ENCODE results near the gene RGS9. TPM values are rescaled to one million over a fixed set of nuclear protein-coding genes. Genes with fewer than 3 reads are reported as not detected.
A peak's percentile ranks its signal among the peaks of the same experiment; 100 is the strongest.

RGS9 gene
- total RNA-seq, 1 experiment from 2014 or later: 11.2 TPM

DNA sequence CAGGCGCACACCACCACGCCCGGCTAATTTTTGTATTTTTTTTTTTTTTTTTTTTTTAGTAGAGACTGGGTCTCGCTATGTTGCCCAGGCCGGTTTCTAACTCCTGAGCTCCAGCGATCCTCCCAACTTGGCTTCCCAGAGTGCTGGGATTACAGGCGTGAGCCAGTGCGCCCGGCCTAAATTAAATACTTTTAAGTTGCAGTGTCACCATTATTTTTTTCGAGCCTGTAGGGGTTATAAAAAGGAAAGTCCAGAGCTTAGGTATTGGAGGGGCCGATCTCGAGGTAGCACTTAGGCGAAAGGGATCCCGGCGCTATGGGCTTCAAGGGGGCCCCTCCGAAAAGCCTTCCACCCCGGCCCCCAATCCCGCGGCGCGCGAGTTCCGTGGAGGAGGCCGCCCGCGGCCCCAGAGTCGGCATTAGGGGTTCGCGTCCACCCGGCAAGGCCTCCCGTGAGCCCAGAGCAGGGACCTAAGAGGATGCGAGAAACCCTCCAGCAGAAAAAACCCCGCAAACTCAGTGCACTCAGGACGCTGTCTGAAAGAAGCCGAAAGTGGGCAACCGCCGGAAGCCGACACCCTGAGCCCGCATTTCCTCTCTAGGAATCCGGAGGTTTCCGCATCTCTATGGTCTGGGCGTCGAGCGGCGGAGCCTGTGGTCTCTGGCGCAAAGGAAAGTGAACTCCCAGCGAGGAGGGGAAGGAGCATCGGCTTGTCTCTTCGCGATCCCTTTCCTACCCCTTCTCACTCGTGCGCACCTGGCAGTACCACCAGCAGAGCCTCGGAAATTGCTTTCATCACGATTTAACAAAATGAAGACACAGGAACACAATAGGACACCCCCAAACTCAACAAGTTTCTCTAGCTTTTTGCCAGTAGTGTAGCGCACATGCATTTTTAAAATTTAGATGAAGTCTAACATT is 14.1 kb upstream of the RGS9 start:
- Histone ChIP-seq H3K9me3 (replicated peaks) (no peaks in the 10 kb centered on the region), H3K36me3 (no peaks in the 10 kb centered on the region), H3K27ac (peak overlapping the region; percentile 91), H3K4me1 (replicated peaks) (peaks cover 23% of the 10 kb centered on the region), H3K27me3 (replicated peaks) (no peaks in the 10 kb centered on the region), H3K4me3 (peak overlapping the region; percentile 54)
- peak; percentile 94 to 98 for DNase-seq (ENCODE audit: low read depth in 1 of 2, low spot score in 2 of 2)

DNA sequence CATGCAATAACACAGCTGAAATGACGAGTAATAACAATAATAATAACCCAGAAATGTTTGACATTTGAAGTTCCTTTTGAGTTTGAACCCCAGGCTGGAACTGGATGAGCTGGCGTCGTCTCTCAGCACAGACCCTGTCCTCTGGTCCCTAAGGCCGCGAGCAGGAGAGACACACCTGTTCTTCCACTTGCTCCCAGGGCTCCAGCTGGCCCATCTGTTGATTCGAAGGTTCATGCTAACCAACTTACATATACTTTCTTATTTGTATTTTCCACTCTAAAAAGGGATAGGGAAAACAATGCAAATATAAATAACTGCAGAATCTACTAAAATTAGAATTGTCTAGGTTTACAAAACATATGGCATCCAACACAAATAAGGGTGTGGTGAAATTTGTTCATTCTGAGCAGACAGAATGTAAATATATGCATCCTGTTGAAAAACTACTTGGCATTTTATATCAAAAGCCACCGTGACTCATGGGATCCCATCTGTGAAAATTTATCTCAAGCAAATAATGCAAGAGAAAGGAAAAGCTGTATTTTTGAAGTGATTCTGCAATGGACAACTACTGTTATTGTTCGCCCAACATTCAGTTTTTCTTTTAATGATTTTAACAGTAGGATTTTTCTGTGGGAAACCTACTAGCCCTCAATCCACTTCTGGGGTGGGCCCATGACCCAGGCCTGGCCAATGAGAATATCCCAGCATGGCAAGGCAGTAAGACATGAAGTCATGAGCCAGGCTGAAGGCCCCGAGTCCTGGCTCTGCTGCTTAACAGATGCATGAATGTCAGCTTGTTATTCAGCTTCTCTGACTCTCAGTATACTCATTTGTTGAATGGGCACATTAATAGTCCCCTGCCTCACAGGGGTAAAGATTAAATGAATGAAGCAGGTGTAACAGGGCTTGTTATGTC is 13.2 kb upstream of the RGS9 start:
- Histone ChIP-seq H3K27ac (peak overlapping the region; percentile 91), H3K27me3 (replicated peaks) (no peaks in the 10 kb centered on the region), H3K4me3 (peak overlapping the region; percentile 54), H3K36me3 (no peaks in the 10 kb centered on the region), H3K4me1 (replicated peaks) (peaks cover 23% of the 10 kb centered on the region), H3K9me3 (replicated peaks) (no peaks in the 10 kb centered on the region)
- peak in 1 of 2 experiments; percentile 82 for DNase-seq (ENCODE audit: low read depth in 1 of 2, low spot score in 2 of 2)

DNA sequence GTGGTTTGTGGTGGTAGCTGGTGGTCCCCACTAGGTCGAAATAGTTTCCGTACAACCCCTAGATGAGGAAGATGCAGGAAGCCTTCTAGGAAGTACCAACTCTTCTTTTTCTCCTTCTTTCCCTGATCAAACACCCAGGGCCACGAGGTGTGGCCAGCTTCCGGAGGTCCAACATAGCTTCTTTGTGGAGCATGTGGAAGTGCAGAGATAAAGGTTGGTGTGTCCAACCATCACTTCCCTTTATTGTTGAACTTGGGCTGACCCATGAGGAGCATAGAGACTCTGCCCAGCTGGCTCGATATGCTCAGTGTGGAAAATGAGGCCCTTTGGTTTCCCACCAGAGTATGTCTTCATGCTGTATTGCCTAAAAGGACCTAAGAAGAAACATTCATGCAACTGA is 6.3 kb upstream of the RGS9 start:
- DNase-seq (ENCODE audit: low read depth in 1 of 2, low spot score in 2 of 2): no peak
- Histone ChIP-seq H3K36me3 (no peaks in the 10 kb centered on the region), H3K4me1 (replicated peaks) (peaks cover 13% of the 10 kb centered on the region), H3K4me3 (no peak overlapping the region), H3K27me3 (replicated peaks) (no peaks in the 10 kb centered on the region), H3K27ac (no peak overlapping the region), H3K9me3 (replicated peaks) (no peaks in the 10 kb centered on the region)

DNA sequence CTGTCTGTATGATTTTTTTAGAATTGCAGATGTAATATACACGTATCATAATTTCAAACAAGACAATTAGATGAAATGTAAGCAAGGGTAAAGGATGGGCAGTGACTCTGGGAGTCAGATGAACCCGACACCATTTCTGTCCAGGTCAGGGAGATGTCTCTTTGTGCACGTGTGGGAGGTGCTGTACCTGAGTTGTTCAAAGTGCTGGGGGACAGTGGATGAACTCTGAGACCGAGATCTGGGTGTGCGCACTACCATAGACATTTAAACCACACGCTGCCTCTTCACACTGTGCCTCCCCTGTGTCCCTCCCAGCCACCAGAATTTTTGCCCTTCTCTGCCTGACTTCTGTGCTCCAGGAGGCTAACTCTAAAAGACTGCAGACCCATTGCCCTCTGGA is 5.9 kb upstream of the RGS9 start:
- H3K27ac ChIP-seq: no peak overlapping the region
- H3K36me3 ChIP-seq: no peaks in the 10 kb centered on the region
- H3K9me3 ChIP-seq (replicated peaks): no peaks in the 10 kb centered on the region
- H3K4me1 ChIP-seq (replicated peaks): peaks cover 13% of the 10 kb centered on the region
- H3K27me3 ChIP-seq (replicated peaks): no peaks in the 10 kb centered on the region
- H3K4me3 ChIP-seq: no peak overlapping the region
- DNase-seq (ENCODE audit: low read depth in 1 of 2, low spot score in 2 of 2): no peak

DNA sequence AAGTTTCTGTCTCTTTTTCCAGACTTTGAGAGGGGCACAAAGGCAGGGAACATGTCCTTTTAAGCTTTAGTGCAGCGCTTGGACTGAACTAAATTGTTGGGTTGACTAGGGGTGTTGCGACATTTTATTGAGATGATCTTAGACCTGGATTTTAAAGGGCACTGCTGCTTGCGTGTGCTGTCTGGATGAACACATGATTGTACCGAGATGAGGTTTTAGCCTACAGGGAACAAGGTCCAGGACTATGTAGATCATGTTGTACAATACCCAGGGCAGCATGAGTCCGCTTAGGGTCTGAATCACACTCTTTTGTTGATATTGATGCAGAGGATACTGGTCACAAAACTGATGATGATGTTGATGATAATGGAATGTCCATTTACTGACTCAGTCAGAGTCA is 5.2 kb upstream of the RGS9 start:
- no peak overlapping the region for H3K27ac ChIP-seq
- peaks cover 16% of the 10 kb centered on the region for H3K4me1 ChIP-seq (replicated peaks)
- H3K36me3 ChIP-seq: no peaks in the 10 kb centered on the region
- H3K9me3 ChIP-seq (replicated peaks): no peaks in the 10 kb centered on the region
- H3K4me3 ChIP-seq: no peak overlapping the region
- DNase-seq (ENCODE audit: low read depth in 1 of 2, low spot score in 2 of 2): peak; percentile 62 to 77
- H3K27me3 ChIP-seq (replicated peaks): no peaks in the 10 kb centered on the region

DNA sequence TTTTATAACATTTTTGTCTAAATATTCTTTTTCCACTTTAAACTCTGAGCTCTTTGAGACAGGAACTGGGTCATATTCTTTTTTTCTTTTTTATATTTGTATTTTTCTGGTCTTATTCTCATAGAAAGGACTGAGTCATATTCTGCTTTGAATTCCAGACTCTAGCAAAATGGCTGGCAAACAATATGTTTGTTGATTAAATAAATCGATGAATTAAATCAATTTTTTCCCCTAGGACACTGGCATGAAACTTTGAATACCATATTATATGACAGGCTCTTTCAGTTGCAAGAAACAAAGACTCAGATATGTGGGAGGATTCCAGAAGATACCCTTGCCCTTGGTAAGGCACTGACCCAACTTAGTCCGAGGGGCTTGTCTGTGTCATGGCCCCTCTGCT is 3.1 kb upstream of the RGS9 start:
- no peak for DNase-seq (ENCODE audit: low read depth in 1 of 2, low spot score in 2 of 2)
- Histone ChIP-seq H3K4me1 (replicated peaks) (peaks cover 33% of the 10 kb centered on the region), H3K4me3 (no peak overlapping the region), H3K36me3 (no peaks in the 10 kb centered on the region), H3K9me3 (replicated peaks) (no peaks in the 10 kb centered on the region), H3K27ac (no peak overlapping the region), H3K27me3 (replicated peaks) (no peaks in the 10 kb centered on the region)

DNA sequence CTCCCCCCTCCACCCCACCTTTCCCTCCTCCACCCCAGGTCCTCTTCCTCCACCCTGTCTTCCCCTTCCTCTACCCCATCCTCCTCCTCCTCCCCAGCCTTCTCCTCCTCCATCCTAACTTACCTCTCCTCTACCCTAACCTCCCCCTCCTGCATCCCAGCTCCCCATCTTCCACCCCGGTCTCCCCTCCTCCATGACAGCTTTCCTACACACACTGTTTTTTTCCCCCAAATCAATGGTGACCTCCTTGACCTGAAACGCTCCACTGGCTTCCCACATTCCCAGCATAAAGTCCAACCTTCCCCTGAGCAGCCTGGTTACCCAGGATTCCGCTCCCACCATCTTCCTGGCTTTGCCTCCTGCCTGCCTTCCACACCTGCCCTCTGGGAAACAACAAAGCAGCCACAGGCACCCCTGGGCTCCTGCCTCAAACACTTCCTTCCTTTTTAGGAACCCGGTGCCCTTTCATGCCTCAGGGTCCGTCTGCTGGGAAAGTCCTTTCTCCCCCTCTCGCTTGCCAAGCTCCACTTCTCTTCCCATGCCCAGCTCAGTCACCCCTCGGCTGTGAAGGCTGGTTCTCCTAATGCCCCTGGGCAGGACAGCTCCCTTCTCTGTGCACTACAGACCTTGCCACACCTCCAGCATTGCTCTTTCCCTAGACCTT is 2.1 kb downstream of the RGS9 start:
- H3K36me3 ChIP-seq: no peaks in the 10 kb centered on the region
- no peak overlapping the region for H3K4me3 ChIP-seq
- no peaks in the 10 kb centered on the region for H3K27me3 ChIP-seq (replicated peaks)
- H3K27ac ChIP-seq: no peak overlapping the region
- no peak for DNase-seq (ENCODE audit: low read depth in 1 of 2, low spot score in 2 of 2)
- no peaks in the 10 kb centered on the region for H3K9me3 ChIP-seq (replicated peaks)
- peaks cover 39% of the 10 kb centered on the region for H3K4me1 ChIP-seq (replicated peaks)

DNA sequence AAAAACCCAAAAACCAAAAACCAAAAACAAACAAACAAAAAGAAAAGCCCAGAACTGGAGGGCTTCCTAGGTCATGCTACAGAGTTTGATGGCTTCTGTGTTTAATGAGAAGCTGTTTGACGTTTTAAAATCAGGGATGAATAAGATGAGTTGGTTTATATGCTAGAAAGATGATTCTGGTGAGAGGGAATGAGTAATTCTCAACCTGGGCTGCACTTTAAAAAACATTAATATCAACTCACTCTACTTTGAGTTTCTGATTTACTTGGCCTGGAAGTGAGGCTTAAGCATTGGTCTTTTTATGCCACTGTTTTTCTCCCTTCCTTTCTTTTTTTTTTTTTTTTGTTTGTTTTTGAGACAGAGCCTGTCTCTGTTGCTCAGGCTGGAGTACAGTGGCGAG is 5.1 kb downstream of the RGS9 start:
- H3K9me3 ChIP-seq (replicated peaks): no peaks in the 10 kb centered on the region
- H3K4me1 ChIP-seq (replicated peaks): peaks cover 38% of the 10 kb centered on the region
- H3K27ac ChIP-seq: no peak overlapping the region
- DNase-seq (ENCODE audit: low read depth in 1 of 2, low spot score in 2 of 2): peak in 1 of 2 experiments; percentile 42
- no peak overlapping the region for H3K4me3 ChIP-seq
- H3K27me3 ChIP-seq (replicated peaks): no peaks in the 10 kb centered on the region
- no peaks in the 10 kb centered on the region for H3K36me3 ChIP-seq

DNA sequence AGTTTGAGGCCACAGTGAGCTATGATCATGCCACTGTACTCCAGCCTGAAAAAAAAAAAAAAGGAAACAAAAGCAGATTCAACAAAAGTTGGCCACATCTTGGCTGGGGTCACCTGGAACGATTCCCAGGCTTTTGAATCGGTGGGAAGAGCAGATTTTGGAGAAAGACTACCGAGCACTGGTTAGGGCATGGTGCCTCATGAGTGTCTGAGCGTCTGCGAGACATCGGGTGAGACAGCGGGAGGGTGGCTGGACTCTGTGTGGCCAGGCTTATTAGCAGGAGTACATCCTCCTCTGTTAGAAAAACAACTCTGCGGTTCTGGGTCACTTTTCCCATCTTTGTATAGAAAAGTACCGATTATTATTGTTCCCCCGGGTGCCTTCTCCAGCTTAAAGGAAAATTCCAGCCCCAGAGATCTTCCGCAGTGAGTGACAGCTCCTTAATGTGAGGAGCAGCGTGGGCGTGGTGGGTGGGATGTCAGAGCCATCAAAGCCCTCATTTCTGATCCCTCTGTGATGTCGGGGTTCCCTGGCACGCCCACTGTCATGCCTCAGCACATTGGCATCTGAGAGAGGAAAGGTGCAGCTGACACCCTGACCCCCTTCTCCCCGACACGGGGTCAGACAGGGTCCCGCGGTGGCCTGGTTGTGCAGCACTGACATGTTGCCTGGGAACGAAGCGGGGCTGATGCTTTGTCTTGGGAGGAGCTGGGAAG is 6.9 kb downstream of the RGS9 start:
- H3K9me3 ChIP-seq (replicated peaks): no peaks in the 10 kb centered on the region
- DNase-seq (ENCODE audit: low read depth in 1 of 2, low spot score in 2 of 2): peak; percentile 68 to 69
- peaks cover 25% of the 10 kb centered on the region for H3K4me1 ChIP-seq (replicated peaks)
- H3K4me3 ChIP-seq: no peak overlapping the region
- no peaks in the 10 kb centered on the region for H3K36me3 ChIP-seq
- no peak overlapping the region for H3K27ac ChIP-seq
- no peaks in the 10 kb centered on the region for H3K27me3 ChIP-seq (replicated peaks)

DNA sequence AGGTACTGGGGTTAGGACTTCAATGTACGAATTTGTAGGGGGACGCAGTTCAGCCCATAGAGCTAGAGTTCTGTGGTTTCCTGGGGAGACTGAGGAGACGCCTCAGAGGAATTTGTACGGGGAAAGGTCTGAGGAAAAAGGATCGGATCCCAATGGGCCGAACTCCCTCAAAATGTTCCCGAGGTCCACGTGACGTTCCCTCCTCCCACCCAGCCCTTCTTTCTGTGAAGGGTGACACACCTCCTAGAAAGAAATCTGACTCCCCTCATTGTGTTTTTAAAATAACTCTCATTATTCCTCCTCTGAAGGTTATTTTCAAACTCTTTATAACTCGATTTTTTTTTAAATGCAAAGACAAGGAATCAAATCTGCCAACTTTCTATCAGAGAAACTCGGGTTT is 8.6 kb downstream of the RGS9 start:
- Histone ChIP-seq H3K4me1 (replicated peaks) (peaks cover 25% of the 10 kb centered on the region), H3K27me3 (replicated peaks) (no peaks in the 10 kb centered on the region), H3K36me3 (no peaks in the 10 kb centered on the region), H3K27ac (no peak overlapping the region), H3K9me3 (replicated peaks) (no peaks in the 10 kb centered on the region), H3K4me3 (no peak overlapping the region)
- DNase-seq (ENCODE audit: low read depth in 1 of 2, low spot score in 2 of 2): no peak

DNA sequence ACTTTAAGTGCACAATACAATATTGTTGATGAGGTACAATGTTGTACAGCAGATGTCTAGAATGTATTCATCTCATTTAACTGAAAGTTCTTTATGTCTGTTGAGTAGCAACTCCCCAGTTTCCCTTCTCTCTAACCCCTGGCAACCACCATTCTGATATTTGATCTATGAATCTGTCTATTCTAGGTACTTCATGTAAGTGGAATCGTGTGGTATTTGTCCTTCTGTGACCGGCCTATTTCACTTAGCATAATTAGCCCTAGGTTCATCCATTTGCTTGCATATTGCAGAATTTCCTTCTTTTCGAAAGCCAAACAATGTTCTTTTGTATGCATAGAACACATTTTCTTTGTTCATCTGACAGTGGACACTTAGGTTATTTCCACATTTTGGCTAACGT is 10.8 kb downstream of the RGS9 start:
- DNase-seq (ENCODE audit: low read depth in 1 of 2, low spot score in 2 of 2): no peak
- H3K4me1 ChIP-seq (replicated peaks): peaks cover 18% of the 10 kb centered on the region
- H3K27ac ChIP-seq: no peak overlapping the region
- no peaks in the 10 kb centered on the region for H3K36me3 ChIP-seq
- H3K9me3 ChIP-seq (replicated peaks): no peaks in the 10 kb centered on the region
- H3K27me3 ChIP-seq (replicated peaks): no peaks in the 10 kb centered on the region
- no peak overlapping the region for H3K4me3 ChIP-seq

DNA sequence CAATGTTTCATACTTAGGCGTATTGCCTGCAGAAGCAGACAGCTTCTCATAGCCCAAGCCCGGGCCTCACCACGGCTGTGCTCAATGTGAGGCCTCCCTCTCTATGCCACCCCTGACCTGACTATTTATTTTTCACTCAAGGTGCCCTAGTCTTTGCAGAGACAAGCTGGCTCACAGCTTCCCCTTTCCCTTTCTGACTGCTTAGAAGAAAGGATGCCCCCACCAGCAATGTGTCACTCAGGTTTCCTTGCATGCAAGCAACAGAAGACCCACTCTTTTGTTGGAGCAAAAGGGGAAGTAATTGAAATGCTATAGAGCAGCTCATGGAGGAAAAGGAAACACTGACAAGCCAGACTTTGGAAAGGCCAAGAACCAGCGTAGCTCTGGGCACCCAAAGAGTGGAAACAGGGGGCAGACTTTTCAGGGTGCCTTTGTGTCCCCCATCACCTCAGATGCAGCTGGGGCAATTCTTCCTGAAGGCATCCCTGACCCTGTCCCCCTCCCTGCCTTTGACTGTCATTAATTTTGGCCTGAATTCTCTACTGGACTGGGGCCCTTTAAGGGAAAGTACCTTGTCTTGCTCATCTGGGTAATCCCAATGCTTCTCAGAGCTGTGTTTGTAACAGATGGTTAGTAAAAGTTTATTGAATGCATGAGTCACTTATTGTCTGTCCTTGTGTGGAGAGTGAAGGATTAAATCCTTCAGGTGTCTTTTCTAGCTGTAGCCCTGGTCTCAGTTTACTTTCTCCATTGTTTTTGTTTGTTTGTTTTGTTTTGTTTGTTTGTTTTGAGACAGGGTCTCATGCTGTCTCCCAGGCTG is 17.8 kb downstream of the RGS9 start:
- Histone ChIP-seq H3K36me3 (no peaks in the 10 kb centered on the region), H3K4me3 (no peak overlapping the region), H3K27ac (no peak overlapping the region), H3K27me3 (replicated peaks) (no peaks in the 10 kb centered on the region), H3K4me1 (replicated peaks) (peaks cover 14% of the 10 kb centered on the region), H3K9me3 (replicated peaks) (no peaks in the 10 kb centered on the region)
- DNase-seq (ENCODE audit: low read depth in 1 of 2, low spot score in 2 of 2): peak in 1 of 2 experiments; percentile 64
